Loucy (cell line): ENCODE data around the gene LAPTM4A.

Experiments
- EZH2phosphoT487 ChIP-seq: fragments of 200-600 bp; IDR thresholded peaks from 2 replicates; pipeline ENCODE4 v1.6.1; 2018; ENCODE audit warnings: antibody characterized with exemption, mild to moderate bottlenecking, moderate library complexity, borderline replicate concordance
- TF ChIP-seq, protein P1 (sequence below): fragments of 200-600 bp; sonication (generic); conservative IDR thresholded peaks from 2 replicates; pipeline ENCODE4 v1.5.1; 2014; ENCODE audit warnings: mild to moderate bottlenecking, antibody characterized with exemption, low read length

DNA sequence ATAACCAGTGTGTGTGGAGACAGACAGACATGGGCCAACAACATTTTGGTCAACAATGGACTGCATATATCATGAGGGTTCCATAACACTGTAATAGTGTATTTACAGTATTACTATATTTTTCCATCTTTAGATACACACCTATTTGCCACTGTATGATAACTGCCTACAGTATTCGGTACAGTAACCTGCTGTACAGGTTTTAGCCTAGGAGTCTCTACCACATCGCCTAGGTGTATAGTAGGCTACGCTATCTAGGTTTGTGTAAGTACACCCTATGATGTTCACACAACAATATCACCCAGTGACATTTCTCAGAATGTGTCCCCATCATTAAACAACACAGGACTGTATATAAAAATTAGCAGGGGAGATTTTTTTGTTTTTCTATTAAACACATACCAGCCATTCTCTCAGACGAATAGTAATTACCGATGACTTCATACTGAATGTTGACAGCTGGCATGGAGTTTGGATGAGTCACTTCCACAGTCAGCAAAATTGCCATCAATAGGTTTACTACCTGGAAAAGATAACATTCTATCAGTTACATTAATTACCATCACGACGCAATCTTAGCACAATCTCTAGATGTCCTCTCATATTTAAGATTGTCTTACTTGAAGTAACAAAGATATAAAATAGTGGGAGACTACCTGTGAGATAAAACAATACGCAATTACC lies 10.8 kb downstream of the LAPTM4A start:
- TF ChIP-seq EZH2phosphoT487: no peak
- TF ChIP-seq, protein P1, sequence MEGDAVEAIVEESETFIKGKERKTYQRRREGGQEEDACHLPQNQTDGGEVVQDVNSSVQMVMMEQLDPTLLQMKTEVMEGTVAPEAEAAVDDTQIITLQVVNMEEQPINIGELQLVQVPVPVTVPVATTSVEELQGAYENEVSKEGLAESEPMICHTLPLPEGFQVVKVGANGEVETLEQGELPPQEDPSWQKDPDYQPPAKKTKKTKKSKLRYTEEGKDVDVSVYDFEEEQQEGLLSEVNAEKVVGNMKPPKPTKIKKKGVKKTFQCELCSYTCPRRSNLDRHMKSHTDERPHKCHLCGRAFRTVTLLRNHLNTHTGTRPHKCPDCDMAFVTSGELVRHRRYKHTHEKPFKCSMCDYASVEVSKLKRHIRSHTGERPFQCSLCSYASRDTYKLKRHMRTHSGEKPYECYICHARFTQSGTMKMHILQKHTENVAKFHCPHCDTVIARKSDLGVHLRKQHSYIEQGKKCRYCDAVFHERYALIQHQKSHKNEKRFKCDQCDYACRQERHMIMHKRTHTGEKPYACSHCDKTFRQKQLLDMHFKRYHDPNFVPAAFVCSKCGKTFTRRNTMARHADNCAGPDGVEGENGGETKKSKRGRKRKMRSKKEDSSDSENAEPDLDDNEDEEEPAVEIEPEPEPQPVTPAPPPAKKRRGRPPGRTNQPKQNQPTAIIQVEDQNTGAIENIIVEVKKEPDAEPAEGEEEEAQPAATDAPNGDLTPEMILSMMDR: no peak
